Posterior cingulate gyrus (tissue), 11 donors: Measurements from ENCODE around the gene COMT.

Experiments
- DNase-seq, 10 donors: peaks; one replicate each; pipeline versions ENCODE4 v3.0.0 to v3.0.0-alpha.2; 2020 to 2021; ENCODE audit warnings: mixed read lengths in 3 of 10
- intact Hi-C: fragments of 100-400 bp; cut with DNase I; formaldehyde crosslinking; loops from one replicate; pipeline ENCODE4 v1.15.1; 2023

Gene COMT

GRCh38 chr22:19941365-19942082, at the start of gene COMT, which contains the start of gene TXNRD2:
Gene COMT, plus strand, starts transcription at chr22:19941772. Its CDS starts 20,755 bp downstream, at chr22:19962527.
Gene TXNRD2, minus strand, starts transcription at chr22:19941818. Its CDS starts 15 bp downstream, at chr22:19941803.
- DNase-seq, result peak; percentile 32 to 93 (median 64)
- intact Hi-C loops, result no loop called here

GRCh38 chr22:19892257-19892879, 49.2 kb upstream of the COMT start:
- DNase-seq, result no peak
- intact Hi-C loops, result no loop called here

GRCh38 chr22:19892925-19893324, 48.6 kb upstream of the COMT start:
- no peak for DNase-seq
- intact Hi-C loops, result no loop called here

- DNase-seq, result no peak
- intact Hi-C loops, result no loop called here
These were observed 48.2 kb upstream of the COMT start for GRCh38 chr22:19893363-19893762.

GRCh38 chr22:19895160-19895849, 46.3 kb upstream of the COMT start:
- intact Hi-C loops, result no loop called here
- DNase-seq, result no peak

- intact Hi-C loops, result no loop called here
- peak in 7 of 10 donors; percentile 56 to 94 (median 64) for DNase-seq
These were observed 44.8 kb upstream of the COMT start for GRCh38 chr22:19896665-19897355.

GRCh38 chr22:19897726-19898125, 43.8 kb upstream of the COMT start:
- intact Hi-C loops, result no loop called here

GRCh38 chr22:19898145-19898544, 43.4 kb upstream of the COMT start:
- no peak for DNase-seq

More at GRCh38 chr22:19897726-19898125, 43.8 kb upstream of the COMT start:
- DNase-seq, result peak in 1 of 10 donors; percentile 27

GRCh38 chr22:19898831-19899567, 42.6 kb upstream of the COMT start:
- intact Hi-C loops, result no loop called here

More at GRCh38 chr22:19898145-19898544, 43.4 kb upstream of the COMT start:
- intact Hi-C loops, result no loop called here

GRCh38 chr22:19900707-19901436, 40.7 kb upstream of the COMT start:
- intact Hi-C loops, result no loop called here
- DNase-seq, result no peak

More at GRCh38 chr22:19898831-19899567, 42.6 kb upstream of the COMT start:
- no peak for DNase-seq

- intact Hi-C loops, result no loop called here
- no peak for DNase-seq
These were observed 39.9 kb upstream of the COMT start for GRCh38 chr22:19901577-19902244.

- intact Hi-C loops, result no loop called here
- DNase-seq, result peak in 1 of 10 donors; percentile 66
These were observed 39.3 kb upstream of the COMT start for GRCh38 chr22:19902245-19902715.

- intact Hi-C loops, result no loop called here
- no peak for DNase-seq
These were observed 38.5 kb upstream of the COMT start for GRCh38 chr22:19903031-19903430.

GRCh38 chr22:19903513-19903912, 38.1 kb upstream of the COMT start:
- DNase-seq, result no peak
- intact Hi-C loops, result no loop called here

GRCh38 chr22:19904174-19904856, 37.3 kb upstream of the COMT start:
- intact Hi-C loops, result no loop called here
- no peak for DNase-seq

GRCh38 chr22:19904935-19905334, 36.6 kb upstream of the COMT start:
- no peak for DNase-seq
- intact Hi-C loops, result no loop called here

- intact Hi-C loops, result no loop called here
These were observed 36.0 kb upstream of the COMT start for GRCh38 chr22:19905347-19906276.

More at GRCh38 chr22:19905347-19906276, 36.0 kb upstream of the COMT start:
- DNase-seq, result no peak
